ENCODE results near the gene EXPH5. TPM values are rescaled to one million over a fixed set of nuclear protein-coding genes. Genes with fewer than 3 reads are reported as not detected.

EXPH5 gene
- total and polyA plus RNA-seq, 9 of the 15 experiments (the other 6 are each of a cell fraction or from before 2014, with no cell fraction given) = 1.3 to 8.5 (median 4.8) TPM

- no peak for TF ChIP-seq ZNF449 (CRISPR knock-in tag; IDR thresholded peaks at IDR 0.05)
- no peak for TF ChIP-seq TSC22D4 (tag; IDR thresholded peaks at IDR 0.05)
- TF ChIP-seq ZNF778 (CRISPR knock-in tag; IDR thresholded peaks at IDR 0.05) = no peak
- no peak for TF ChIP-seq ZNF12 (CRISPR knock-in tag; IDR thresholded peaks at IDR 0.05)
- no peak for TF ChIP-seq NONO (IDR thresholded peaks at IDR 0.05; ENCODE audit: low read depth in 2 of 2, low read length in 1 of 2)
- TF ChIP-seq CHAMP1 (IDR thresholded peaks at IDR 0.05) = no peak
Measured at GRCh38 chr11:108495326-108495725, 98.2 kb downstream of the EXPH5 start (continued).

- no peaks in the 10 kb centered on the region for H3K27me3 ChIP-seq (ENCODE audit: control insufficient read depth in 2 of 2, insufficient read depth in 2 of 2, low read length in 2 of 2)
- H3K9me1 ChIP-seq (ENCODE audit: control insufficient read depth, insufficient read depth, low read length) = no peaks in the 10 kb centered on the region
- no peaks in the 10 kb centered on the region for H4K20me1 ChIP-seq (replicated peaks; ENCODE audit: control insufficient read depth, insufficient read depth, low read length)
- in situ Hi-C loops (cut with MboI) = no loop called here
- H3K27ac ChIP-seq (ENCODE audit: extremely low read depth, low read depth, low read length) = no peak overlapping the region
- no peak overlapping the region for H3K9ac ChIP-seq (ENCODE audit: insufficient read depth in 1 of 2, low read depth in 2 of 2, low read length in 2 of 2)
- H2AFZ ChIP-seq (ENCODE audit: low read depth, low read length) = no peak overlapping the region; the same call in 1 of the 2 replicates
- peaks cover 14 to 15% of the 10 kb centered on the region in 2 experiments; a peak in 4 of 5 replicates for H3K4me1 ChIP-seq (replicated peaks in 1 of 2; ENCODE audit: control insufficient read depth in 2 of 2, insufficient read depth in 2 of 2, low read length in 2 of 2)
- FAIRE-seq (peak; percentile 49), ATAC-seq (no peak), DNase-seq (ENCODE audit: extremely low read depth in 1 of 4, low spot score in 3 of 4) (peak in 2 of 4 experiments; percentile 11 to 27)
- peaks cover 7% of the 10 kb centered on the region; the same call in 1 of the 3 replicates for H3K36me3 ChIP-seq (ENCODE audit: control insufficient read depth, insufficient read depth, low read length)
- 27% methylated on average over 6 of the region's 6 CpGs for WGBS (ENCODE audit: insufficient coverage, low coverage, missing lambda C conversion rate)
- TF ChIP-seq GTF2A2 (tag; IDR thresholded peaks at IDR 0.05) = no peak
- no peak for TF ChIP-seq NCOA2 (IDR thresholded peaks at IDR 0.05; ENCODE audit: partially characterized antibody in 2 of 2)
- peak; percentile 73; the same call in 1 of the 2 replicates for TF ChIP-seq NFIX (CRISPR knock-in tag; IDR thresholded peaks at IDR 0.05; ENCODE audit: low read depth)
- peak; percentile 97 for TF ChIP-seq NFIC (IDR thresholded peaks at IDR 0.05)
- POLR2A ChIA-PET = interaction anchor here (0.6 to 1.1 kb wide), 3 partner anchors 9 to 33 kb away, joined by 3 to 6 read pairs (median 3); no protein-coding TSS in a partner anchor
- no peak overlapping the region for H3K4me3 ChIP-seq
- CTCF ChIA-PET (ENCODE audit: low intra/inter-chr PET ratio) = no interaction called here
- H3K4me2 ChIP-seq (ENCODE audit: insufficient read depth, low read length) = no peak overlapping the region
- peaks cover 38% of the 10 kb centered on the region for H3K79me2 ChIP-seq (ENCODE audit: control insufficient read depth, insufficient read depth, low read length)
- no TSS peak for BruUV-seq (replicated peaks)
- intact Hi-C loops (cut with micrococcal nuclease) = loop anchor here (10.0 kb wide), 1 partner anchor 369 kb away; the partner anchor contains the start of gene ACAT1
- H3K9me3 ChIP-seq (replicated peaks; ENCODE audit: control insufficient read depth, insufficient read depth, low read depth, low read length) = no peaks in the 10 kb centered on the region
Measured at GRCh38 chr11:108494182-108494581, 99.4 kb downstream of the EXPH5 start.
